PC-3 (cell line): ENCODE data around the gene PITX1.

Experiments
- EZH2 ChIP-seq: fragments of 300-600 bp; sonication (generic); IDR thresholded peaks from one replicate; pipeline ENCODE4 v1.6.1; 2017; ENCODE audit warnings: antibody characterized with exemption, mild to moderate bottlenecking, low read length; ENCODE audit not compliant: unreplicated experiment
- EZH2phosphoT487 ChIP-seq: fragments of 300-600 bp; sonication (generic); IDR thresholded peaks from 2 replicates; pipeline ENCODE4 v1.6.1; 2018; ENCODE audit warnings: mild to moderate bottlenecking, antibody characterized with exemption, low read length, borderline replicate concordance
- TF ChIP-seq, protein P1 (sequence below): fragments of 300-600 bp; sonication (generic); conservative IDR thresholded peaks from 2 replicates; pipeline ENCODE4 v1.5.1; 2017; ENCODE audit warnings: antibody characterized with exemption, low read depth, mild to moderate bottlenecking, low read length

DNA sequence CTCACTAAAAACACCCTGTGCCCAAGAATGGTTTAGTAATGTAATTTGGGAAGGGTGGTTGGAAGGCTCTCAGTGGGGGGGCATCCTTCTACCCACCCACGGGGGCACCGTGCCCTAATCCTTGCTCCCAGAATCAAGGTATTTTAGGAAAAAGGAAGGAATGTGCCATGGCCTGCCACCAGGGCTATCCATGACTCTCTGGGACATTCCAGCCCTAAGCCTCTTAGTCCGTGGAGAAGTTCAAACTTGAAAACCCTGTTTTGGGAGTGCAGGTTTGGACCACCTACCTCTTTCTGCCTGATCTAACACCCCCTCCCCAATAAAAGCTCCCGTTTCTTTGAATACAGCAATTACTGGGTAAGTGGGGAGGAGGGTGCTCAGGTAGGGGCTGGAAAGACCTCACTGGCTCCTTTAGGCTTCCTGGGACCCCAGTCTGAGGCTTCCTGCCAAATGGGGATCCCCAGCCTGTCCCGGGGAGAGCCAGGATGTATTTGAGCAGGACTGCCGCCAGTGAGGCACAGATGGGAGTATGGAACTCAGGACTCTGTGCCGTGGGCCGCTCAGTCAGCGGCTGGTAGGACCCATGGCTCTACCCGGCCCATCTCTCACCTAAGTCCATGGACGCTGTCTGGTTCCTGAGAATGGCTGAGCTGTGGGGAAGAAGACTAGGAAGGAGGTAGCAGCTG lies 3.6 kb upstream of the PITX1 start:
- TF ChIP-seq, protein P1, sequence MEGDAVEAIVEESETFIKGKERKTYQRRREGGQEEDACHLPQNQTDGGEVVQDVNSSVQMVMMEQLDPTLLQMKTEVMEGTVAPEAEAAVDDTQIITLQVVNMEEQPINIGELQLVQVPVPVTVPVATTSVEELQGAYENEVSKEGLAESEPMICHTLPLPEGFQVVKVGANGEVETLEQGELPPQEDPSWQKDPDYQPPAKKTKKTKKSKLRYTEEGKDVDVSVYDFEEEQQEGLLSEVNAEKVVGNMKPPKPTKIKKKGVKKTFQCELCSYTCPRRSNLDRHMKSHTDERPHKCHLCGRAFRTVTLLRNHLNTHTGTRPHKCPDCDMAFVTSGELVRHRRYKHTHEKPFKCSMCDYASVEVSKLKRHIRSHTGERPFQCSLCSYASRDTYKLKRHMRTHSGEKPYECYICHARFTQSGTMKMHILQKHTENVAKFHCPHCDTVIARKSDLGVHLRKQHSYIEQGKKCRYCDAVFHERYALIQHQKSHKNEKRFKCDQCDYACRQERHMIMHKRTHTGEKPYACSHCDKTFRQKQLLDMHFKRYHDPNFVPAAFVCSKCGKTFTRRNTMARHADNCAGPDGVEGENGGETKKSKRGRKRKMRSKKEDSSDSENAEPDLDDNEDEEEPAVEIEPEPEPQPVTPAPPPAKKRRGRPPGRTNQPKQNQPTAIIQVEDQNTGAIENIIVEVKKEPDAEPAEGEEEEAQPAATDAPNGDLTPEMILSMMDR: no peak
- TF ChIP-seq EZH2phosphoT487 (no peak), EZH2 (no peak)
